Muscle of arm (tissue), 12 donors: ENCODE results near the gene PPM1M. TPM values are rescaled to one million over a fixed set of nuclear protein-coding genes. Genes with fewer than 3 reads are reported as not detected.
"Not testable (repeated sequence)": the region's sequence is repeated elsewhere in the genome, so short reads cannot be mapped to it uniquely, and the experiment has no call there.

Source experiments
- DNase-seq: peaks from one replicate; pipeline ENCODE4 v3.0.0-alpha.2; 2013
- polyA plus RNA-seq, 12 donors: library from polyadenylated mRNA; unstranded; fragments of 120-200 nt; gene quantifications; one replicate each; pipeline ENCODE4 v1.2.1, GENCODE V29; 2013; ENCODE audit not compliant: insufficient read length in 12 of 12

Gene PPM1M
- polyA plus RNA-seq, 12 donors: 11.7 to 20.1 (median 14.4) TPM; not detected in 2

DNA sequence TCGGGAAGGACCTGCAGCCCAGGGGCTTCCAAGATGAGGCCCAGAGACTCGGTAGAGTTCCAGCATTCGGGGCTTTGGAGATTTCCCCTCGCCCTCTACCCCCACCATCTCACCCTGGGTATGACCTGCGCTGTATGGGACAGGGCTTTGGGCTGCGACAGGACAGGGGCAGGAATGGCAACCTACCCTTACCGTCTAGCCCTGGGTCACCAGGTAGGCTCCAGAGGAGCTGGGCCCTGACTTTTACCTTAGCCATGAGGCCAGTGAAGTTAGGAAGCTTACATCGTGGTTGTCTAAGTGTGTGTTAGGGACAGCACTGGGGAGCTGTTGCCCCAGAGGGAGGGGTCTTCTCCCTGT lies 683 bp downstream of the PPM1M start:
- DNase-seq: no peak

DNA sequence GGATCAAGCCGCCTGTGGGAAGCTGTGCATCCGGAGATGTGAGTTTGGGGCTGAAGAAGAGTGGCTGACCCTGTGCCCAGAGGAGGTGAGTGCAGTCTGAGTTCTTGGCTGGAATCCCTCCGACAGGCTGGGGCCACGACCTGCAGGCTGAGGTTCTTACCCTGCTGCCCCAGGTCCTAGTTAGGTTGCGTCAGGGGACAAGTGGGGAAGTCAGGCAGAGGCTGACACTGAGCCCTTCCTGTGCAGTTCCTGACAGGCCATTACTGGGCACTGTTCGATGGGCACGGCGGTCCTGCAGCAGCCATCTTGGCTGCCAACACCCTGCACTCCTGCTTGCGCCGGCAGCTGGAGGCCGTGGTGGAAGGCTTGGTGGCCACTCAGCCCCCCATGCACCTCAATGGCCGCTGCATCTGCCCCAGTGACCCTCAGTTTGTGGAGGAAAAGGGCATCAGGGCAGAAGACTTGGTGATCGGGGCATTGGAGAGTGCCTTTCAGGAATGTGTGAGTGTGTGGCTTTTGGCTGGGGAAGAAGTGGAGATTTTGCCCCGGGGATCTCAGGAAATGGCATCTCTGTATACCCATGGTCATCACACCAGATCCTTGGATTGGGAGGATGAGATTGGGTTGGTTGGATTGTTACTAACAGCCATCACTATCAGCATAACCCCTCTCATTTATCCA lies 1.3 kb downstream of the PPM1M start:
- DNase-seq: no peak

DNA sequence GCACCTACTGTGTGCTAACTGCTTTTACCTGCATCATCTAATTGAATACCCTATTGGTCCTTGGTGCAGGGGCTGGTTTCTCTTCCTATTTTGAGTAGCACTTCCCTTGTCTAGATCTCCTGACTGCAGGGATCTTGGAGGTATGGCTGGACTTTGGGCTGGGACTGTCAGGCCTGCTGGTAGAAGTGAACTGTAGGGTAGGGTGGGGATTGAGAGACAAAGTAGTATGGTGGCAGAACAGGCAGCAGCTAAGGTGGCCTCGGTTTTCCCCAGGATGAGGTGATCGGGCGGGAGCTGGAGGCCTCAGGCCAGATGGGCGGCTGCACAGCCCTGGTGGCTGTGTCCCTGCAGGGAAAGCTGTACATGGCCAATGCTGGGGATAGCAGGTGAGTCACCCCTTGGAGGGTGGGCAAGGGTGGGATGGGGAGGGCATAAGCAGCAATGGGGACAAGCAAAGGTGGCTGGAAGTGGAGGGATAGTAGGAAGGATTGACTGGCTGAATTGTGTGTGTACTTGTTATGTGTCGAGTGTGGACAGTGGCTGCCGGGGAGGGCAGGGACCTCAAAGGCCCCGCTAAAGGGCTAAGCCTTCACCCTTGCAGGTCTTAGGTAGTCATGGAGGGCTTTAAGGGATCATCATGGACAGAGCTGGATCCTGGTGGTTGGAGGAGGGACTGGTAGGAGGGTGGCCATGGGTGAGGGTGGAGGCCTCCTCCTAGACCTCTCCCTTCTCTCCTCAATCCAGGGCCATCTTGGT lies 2.0 kb downstream of the PPM1M start:
- DNase-seq: no peak

DNA sequence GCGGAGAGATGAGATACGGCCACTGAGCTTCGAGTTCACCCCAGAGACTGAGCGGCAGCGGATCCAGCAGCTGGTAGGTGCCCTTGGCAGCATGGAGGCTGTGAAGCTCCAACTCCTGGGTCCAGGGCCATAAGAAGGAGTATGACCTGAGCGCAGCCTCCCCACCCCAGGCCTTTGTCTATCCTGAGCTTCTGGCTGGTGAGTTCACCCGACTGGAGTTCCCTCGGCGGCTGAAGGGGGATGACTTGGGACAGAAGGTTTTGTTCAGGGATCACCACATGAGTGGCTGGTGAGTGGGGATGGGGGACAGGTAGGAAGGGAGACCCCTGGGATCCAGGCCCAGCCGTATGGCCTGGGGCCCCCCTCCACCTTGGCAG lies 2.6 kb downstream of the PPM1M start:
- no peak for DNase-seq

DNA sequence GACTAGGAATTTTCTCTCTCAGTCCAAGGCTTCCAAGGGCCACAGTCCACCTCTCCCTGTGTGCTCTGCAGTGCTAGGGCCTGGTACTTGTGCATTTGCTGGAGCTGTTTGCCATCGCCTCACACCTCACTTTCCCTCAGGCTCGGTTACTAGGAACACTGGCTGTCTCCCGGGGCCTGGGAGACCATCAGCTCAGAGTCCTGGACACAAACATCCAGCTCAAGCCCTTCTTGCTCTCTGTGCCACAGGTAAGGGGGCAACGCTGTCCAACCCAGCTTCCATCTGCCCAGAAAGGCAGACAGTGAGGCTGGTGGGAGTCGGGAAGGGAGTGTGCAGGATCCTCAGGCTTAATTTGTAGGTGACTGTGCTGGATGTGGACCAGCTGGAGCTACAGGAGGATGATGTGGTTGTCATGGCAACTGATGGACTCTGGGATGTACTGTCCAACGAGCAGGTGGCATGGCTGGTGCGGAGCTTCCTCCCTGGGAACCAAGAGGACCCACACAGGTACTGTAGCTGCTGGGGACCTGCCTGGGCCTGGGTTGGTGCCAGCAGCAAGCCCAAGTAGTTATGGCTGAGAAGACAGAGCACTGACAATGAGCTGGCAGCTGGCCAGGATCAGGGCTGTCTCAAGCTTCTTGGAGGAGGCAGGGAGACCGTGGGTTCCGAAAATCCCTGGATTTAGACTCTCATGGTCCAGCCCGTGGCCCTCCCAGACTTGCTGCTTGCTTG lies 3.4 kb downstream of the PPM1M start:
- no peak for DNase-seq

DNA sequence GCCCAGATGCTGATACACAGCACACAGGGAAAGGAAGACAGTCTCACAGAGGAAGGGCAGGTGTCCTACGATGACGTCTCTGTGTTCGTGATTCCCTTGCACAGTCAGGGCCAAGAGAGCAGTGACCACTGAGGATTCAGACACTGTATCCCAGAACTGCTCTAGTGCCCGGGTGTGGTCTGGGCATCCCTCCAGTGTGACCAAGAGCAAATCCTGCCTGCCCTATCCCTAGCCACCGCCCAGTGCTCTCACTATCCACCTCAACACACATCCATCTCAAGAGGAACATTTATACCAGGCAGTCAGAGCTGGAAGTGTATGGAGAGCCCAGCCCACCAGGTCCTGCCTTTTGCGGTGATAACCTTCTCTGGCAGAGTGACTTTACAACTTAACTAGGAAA lies 4.1 kb downstream of the PPM1M start:
- no peak for DNase-seq

DNA sequence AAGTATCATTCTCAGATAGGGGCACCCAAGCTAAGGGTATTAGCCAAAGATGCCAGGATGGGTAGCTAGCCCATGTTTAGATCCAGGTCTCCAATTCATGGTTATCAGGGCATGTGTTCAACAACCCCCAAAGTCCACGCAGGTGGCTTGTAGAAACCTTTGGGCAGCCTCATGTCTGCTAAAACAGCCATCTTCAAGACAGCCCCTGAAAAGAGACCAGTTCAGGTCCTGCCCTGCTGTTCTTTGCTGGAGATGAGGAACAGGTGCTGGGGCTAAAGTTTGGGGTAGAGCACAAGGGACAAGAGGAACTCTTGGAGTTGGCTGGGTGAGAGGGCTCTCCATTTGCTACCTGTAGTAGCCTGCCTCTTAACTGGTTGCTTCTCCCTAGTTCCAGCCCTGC lies 4.6 kb downstream of the PPM1M start:
- no peak for DNase-seq

DNA sequence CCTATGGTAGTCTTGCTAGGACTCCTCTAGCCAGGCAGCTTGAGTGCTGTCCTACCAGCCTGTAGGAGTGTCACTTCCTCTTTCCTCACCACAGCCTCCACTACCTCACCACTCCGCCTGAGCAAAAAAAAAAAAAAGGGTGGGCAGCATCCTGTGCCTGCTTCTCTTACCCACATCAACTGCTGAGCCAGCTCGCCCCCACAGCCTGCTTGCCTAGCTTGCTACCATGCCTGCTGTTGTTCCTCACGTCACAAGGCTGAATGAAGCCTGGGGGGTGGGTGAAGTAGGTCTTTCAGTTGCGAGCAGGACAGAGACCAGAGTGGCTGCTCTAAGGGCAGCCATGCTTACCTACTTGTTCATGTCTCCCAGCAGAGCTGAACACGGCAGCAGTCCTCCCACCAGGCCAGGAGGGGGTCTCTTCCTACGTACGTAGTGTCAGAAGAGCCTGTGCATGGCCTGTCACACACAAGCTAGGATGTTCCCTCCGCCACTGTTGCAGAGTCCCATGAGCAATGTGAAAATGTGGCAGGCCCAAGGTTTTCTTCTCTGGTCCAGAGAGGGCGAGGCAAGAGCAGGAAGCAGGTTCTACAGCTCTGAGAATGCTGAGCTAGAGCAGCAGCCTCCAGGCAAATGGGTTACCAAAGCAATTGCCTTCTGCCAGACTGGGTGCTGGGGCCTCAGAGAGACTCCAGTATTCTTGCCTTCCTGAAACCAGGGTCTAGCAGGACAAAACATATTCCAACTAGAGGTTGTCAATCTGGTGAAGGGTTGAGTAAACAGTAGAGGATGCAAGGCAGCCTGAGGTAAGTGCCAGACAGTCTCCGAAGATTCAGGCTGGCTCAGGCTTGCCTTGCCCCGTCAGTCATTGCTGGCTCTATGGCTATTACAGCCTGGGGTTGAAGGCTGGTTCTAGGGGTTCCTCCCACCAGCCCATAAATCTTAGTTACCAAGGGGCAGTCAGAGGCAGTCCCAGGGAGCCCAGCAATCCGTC lies 8.1 kb downstream of the PPM1M start:
- no peak for DNase-seq

DNA sequence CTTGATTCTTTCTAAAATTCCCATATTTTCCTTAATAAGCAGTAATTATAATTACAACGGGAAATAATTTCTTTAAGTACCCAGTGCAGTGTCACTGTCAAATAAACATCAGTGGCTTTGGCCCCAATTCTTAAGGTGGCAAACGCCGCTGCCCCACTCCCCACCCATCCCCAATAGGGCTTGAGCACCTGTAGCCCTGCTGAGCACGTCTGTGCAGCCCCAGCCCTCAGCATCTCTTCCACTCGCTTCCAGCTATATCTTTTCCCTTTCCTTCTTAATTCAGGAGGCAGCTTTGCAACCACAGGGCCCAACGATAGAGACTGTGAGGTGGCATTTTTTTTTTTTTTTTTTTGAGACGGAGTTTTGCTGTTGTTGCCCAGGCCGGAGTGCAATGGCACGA lies 9.0 kb downstream of the PPM1M start:
- no peak for DNase-seq

DNA sequence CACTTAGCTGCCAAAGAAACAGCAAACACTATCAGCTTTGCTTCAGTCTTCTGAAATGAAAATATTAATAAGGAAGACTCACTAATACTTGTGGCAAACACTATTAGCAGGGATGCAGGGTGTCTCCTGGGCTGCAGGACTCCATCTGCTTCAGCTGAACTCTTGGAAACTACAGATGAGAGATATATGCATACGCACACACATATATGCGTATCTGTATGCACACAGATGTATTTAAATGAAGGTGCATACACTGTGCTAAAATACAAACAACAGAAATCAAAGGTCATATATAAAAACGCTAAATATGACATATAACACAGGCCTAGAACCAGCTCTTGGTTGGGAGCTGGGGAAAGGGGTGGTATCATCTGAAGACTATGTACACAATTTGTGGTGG lies 10.6 kb downstream of the PPM1M start:
- DNase-seq: no peak

DNA sequence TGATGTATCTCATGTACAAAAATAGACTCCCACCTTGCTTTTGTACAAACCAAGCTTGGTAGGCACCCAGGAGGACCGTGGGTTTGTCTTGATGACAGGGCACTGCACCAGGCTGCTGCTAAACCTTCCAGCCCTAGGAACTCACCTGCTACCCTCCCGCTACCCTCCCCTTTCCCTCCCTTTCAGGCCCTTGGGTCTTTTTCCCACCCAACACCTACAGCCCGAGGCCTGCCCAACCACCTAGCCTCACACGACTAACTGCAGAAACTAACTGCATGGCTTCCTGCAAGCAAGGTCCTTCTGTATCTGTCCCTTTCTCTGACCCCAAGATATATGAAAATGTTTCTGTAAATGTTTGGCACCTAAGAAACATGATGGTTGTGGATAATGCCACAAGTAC lies 11.1 kb downstream of the PPM1M start:
- DNase-seq: no peak

DNA sequence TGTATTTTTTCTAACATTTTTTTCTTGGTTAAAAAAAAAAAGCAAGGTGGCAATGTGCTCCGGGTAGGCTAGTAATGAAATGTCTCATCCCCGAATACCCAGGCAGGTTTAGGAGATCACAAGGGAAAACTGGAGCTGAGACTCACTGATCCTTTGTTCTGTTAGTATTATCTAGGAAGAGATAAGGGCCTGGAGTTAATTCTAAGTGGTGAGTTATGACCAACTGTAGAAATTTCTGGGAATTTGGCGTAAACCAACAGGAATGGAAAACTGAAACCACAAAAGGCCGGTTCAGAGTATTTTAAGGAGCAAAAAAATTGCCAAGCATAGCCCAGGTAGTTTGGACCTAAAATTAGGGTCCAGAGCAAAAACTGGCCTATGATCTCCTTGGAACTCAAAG lies 12.4 kb downstream of the PPM1M start:
- DNase-seq: no peak

DNA sequence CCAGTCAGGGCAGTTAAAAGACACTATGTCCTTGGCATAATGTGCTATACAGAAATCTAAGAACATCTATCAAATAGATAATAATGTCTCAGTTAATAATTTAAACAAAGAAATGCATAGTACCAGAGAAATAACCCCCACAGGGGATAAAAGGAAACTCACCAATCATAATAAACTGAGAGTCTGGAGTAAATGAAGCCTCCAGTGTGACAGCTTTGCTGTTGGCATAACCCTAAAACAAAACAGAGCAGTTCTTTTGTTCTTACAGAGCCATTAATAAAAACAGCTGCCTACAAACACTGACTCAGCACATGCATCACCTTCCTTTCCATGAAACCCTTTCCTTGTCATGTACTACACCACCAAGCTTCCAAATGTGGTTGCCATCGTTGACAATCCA lies 13.5 kb downstream of the PPM1M start:
- no peak for DNase-seq

DNA sequence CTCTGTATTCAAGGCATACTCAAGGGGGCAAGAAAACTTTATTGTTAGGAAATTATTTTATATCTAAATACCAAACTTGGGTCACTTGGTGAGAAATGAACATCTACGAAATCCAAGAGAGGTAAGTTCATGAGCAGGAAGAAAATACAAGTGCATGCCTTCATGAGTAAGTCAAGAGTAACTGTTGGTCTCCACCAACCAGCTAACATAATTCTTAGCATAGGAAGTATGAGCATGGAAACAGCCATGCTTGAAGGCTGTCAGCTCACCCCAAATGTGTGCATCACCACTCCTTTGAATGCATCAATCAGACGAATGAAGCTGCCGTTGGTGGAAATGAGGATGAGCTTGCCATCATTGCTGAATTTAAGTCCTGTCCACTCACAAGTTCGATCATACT lies 13.9 kb downstream of the PPM1M start:
- no peak for DNase-seq

DNA sequence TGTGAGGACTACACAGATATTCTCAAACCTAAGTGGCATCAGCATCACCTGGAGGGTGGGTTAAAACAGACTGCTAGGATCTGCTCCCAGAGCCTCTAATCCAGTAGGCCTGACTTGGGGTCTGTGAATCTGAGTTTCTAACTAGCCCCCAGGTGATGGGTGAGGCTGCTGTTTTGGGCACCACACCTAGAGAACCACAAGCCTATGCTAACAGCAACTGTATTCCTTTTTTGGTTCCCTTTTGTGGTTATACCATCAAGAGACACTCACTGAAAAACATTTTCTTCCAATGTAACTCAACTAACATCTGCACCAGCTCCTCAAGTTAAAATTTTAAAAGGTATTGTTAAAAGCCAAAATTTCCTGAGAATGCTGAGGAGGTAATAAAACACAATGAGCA lies 16.9 kb downstream of the PPM1M start:
- DNase-seq: no peak

DNA sequence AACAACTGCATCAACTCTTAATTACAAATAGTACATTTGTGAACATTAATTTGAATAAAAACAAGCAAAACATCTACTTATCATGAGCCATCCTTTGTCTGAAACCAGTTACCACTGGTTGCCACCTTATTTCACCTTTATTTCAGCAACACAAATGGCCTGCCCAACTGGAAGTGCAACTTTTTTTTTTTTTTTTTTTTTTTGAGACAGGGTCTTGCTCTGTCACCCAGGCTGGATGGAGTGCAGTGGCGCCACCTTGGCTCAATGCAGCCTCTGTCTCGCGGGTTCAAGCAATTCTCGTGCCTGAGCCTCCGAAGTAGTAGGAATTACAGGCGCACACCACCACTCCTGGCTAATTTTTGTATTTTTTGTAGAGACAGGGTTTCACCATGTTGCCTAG lies 19.8 kb downstream of the PPM1M start:
- DNase-seq: no peak

DNA sequence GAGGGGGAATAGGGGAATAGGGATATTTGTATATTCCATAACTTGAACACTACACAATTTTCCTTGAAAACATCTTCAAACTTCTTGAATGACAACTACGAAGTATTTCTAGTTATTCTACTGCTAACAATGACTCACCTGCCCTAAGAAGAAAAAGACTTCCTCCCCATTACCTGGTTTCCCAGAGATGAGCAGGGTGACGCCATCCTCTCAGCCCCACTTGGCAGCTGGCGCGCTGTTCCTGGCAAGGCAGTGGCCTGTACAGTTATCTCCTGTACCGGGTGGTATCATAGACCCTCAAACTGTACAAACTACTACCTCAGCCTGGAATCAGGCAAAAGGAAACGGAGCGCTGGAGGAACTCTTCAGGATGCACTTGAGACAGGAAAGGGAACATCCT lies 22.5 kb downstream of the PPM1M start:
- no peak for DNase-seq

DNA sequence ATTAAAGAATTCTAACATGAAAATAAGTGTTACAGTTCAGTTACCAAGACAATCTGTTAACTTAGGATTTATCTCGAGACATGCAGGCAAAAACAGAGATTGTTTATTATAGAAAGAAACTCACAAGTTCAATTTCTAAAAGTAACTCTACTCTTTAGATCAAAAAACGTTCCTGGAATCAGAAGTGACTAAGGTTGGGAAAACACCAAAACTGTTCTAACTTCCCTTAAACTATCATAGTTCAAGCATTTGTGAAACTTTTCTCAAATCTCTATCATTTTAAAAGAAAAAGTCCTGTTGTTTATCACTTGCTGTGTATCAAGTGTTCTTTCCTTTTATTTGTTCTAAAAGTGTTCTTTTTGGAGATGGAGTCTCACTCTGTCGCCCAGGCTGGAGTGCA lies 24.2 kb downstream of the PPM1M start:
- DNase-seq: no peak

DNA sequence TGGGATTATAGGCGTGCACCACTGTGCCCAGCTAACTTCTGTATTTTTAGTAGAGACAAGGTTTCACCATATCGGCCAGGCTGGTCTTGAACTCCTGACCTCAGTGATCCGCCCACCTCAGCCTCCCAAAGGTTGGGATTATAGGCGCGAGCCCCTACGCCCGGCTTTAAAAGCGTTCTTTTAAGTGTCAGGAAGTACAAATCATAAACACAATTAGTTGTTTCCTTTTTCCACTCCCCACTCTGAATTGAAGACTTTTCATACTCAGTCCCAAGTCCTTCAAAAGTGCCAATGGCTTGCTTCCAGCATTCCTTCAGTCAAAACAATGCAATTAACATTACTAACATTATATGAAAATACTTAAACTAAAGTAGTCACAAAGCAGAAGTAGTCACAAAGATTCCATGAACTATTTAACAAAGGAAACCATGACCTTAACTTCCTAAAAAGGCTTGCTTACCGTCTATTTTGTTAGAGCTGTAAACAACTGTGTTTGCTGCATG lies 24.7 kb downstream of the PPM1M start:
- no peak for DNase-seq

DNA sequence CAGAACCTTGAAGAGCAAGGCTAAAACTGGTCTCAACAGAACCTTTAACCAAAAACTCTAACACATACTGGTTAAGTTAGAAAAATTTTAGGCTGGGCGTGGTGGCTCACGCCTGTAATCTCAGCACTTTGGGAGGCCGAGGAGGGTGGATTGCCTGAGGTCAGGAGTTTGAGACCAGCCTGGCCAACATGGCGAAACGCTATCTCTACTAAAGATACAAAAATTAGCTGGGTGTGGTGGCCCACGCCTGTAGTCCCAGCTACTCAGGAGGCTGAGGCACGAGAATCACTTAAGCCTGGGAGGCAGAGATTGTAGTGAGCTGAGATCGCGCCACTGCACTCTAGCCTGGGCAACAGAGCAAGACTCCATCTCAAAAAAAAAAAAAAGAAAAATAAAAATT lies 26.6 kb downstream of the PPM1M start:
- DNase-seq: not testable (repeated sequence)

DNA sequence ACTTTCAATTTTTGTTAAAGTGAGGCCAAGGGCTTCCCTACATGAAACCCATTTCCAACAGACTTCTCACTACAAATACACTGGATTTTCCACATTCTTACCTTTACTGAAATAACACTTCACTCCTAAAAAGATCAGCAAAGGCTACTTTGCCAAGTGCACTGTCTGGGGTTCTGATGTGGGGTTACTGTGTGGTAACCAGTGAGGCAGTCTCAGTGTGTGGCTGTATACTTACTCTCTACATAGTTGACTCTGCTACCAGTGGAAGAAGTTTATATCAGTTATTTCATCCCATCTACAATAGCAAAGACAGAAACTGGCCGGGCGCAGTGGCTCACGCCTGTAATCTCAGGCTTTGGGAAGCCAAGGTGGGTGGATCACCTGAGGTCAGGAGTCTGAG lies 27.3 kb downstream of the PPM1M start:
- no peak for DNase-seq

DNA sequence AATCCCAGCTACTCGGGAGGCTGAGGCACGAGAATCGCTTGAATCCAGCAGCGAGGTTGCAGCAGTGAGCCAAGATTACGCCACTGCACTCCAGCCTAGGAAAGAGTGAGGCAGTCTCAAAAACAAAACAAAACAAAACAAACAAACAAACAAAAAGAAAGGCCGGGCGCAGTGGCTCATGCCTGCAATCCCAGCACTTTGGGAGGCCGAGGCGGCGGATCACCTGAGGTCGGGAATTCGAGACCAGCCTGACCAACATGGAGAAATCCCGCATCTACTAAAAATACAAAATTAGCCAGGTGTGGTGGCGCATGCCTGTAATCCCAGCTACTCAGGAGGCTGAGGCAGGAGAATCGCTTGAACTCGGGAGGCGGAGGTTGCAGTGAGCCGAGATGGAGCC lies 29.2 kb downstream of the PPM1M start:
- not testable (repeated sequence) for DNase-seq
